Mesenchymal stem cell (in vitro differentiated cells and primary cell): Measurements from ENCODE around the gene AUTS2.

Experiments
- DNase-seq: peaks from one replicate; pipeline ENCODE4 v3.0.0-alpha.2; 2013
- H2AFZ ChIP-seq: one replicate; pipeline ENCODE4 v1.6.1; 2013; ENCODE audit warnings: low read depth, mild to moderate bottlenecking, control low read depth, inconsistent platforms, low read length, moderate library complexity
- H2AK5ac ChIP-seq: 2 replicates; pipeline ENCODE4 v1.6.1; 2013; ENCODE audit warnings: low read length, moderate library complexity, mild to moderate bottlenecking, inconsistent platforms; ENCODE audit not compliant: severe bottlenecking
- H2BK120ac ChIP-seq: one replicate; pipeline ENCODE4 v1.6.1; 2013; ENCODE audit warnings: low read depth, mild to moderate bottlenecking, inconsistent platforms, low read length, moderate library complexity
- H2BK12ac ChIP-seq, 2 experiments: one replicate each; pipeline ENCODE4 v1.6.1; 2013; ENCODE audit warnings: inconsistent platforms in 2 of 2, low read length in 2 of 2, mild to moderate bottlenecking in 2 of 2, moderate library complexity in 2 of 2, control low read depth in 1 of 2
- H2BK15ac ChIP-seq: one replicate; pipeline ENCODE4 v1.6.1; 2013; ENCODE audit warnings: mild to moderate bottlenecking, low read depth, inconsistent platforms; ENCODE audit not compliant: poor library complexity, severe bottlenecking
- H2BK5ac ChIP-seq: 2 replicates; pipeline ENCODE4 v1.6.1; 2013; ENCODE audit warnings: low read depth, mild to moderate bottlenecking, low read length, control low read depth, inconsistent platforms; ENCODE audit not compliant: poor library complexity, severe bottlenecking
- H3K14ac ChIP-seq, 2 experiments: one replicate each; pipeline ENCODE4 v1.6.1; 2013; ENCODE audit warnings: inconsistent platforms in 2 of 2, low read length in 2 of 2, control low read depth in 1 of 2, mild to moderate bottlenecking in 1 of 2, moderate library complexity in 1 of 2
- H3K18ac ChIP-seq, 2 experiments: one replicate each; pipeline ENCODE4 v1.6.1; 2013; ENCODE audit warnings: inconsistent platforms in 2 of 2, low read length in 2 of 2, control low read depth in 1 of 2, low read depth in 1 of 2, mild to moderate bottlenecking in 1 of 2
- H3K23ac ChIP-seq, 2 experiments: one replicate each; pipeline ENCODE4 v1.6.1; 2013; ENCODE audit warnings: inconsistent platforms in 2 of 2, low read length in 2 of 2, mild to moderate bottlenecking in 2 of 2, moderate library complexity in 2 of 2, control low read depth in 1 of 2
- H3K27ac ChIP-seq: 2 replicates; pipeline ENCODE4 v1.5.1; 2013; ENCODE audit warnings: mild to moderate bottlenecking, moderate library complexity, low read length, control low read depth, inconsistent platforms; ENCODE audit not compliant: poor library complexity, severe bottlenecking
- H3K27me3 ChIP-seq, 2 experiments: 2 replicates each; pipeline versions ENCODE4 v1.6.1 to v1.7.0; 2013; ENCODE audit warnings: low read length in 2 of 2, mild to moderate bottlenecking in 2 of 2, moderate library complexity in 2 of 2, control low read depth in 1 of 2, inconsistent platforms in 1 of 2; ENCODE audit not compliant: control insufficient read depth in 1 of 2, insufficient read depth in 1 of 2
- H3K36me3 ChIP-seq, 2 experiments: 2 replicates each; pipeline versions ENCODE4 v1.6.1 to v1.7.0; 2013; ENCODE audit warnings: low read length in 2 of 2, control low read depth in 1 of 2, inconsistent platforms in 1 of 2, low read depth in 1 of 2, mild to moderate bottlenecking in 1 of 2; ENCODE audit not compliant: insufficient read depth in 2 of 2, control insufficient read depth in 1 of 2
- H3K4ac ChIP-seq, 2 experiments: one replicate each; pipeline ENCODE4 v1.6.1; 2013; ENCODE audit warnings: inconsistent platforms in 2 of 2, low read length in 2 of 2, mild to moderate bottlenecking in 2 of 2, moderate library complexity in 2 of 2, control low read depth in 1 of 2, low read depth in 1 of 2
- H3K4me1 ChIP-seq: 2 replicates; pipeline ENCODE4 v1.6.1; 2013; ENCODE audit warnings: low read depth, low read length, control low read depth; ENCODE audit not compliant: control insufficient read depth, insufficient read depth
- H3K4me2 ChIP-seq: 2 replicates; pipeline ENCODE4 v1.6.1; 2013; ENCODE audit warnings: low read length, mild to moderate bottlenecking, inconsistent platforms; ENCODE audit not compliant: poor library complexity, severe bottlenecking
- H3K4me3 ChIP-seq, 2 experiments: 2 replicates each; pipeline versions ENCODE4 v1.5.1 to v1.7.0; 2013; ENCODE audit warnings: low read length in 2 of 2, mild to moderate bottlenecking in 2 of 2, control low read depth in 1 of 2, low read depth in 1 of 2; ENCODE audit not compliant: insufficient read depth in 1 of 2
- H3K79me1 ChIP-seq: replicated peaks from 2 replicates; pipeline ENCODE4 v1.6.1; 2013; ENCODE audit warnings: mild to moderate bottlenecking, control low read depth, low read length, inconsistent platforms; ENCODE audit not compliant: poor library complexity, severe bottlenecking
- H3K9ac ChIP-seq: 2 replicates; pipeline ENCODE4 v1.7.0; 2013; ENCODE audit warnings: mild to moderate bottlenecking, low read length, moderate library complexity
- H3K9me3 ChIP-seq: 2 replicates; pipeline ENCODE4 v1.7.0; 2013; ENCODE audit warnings: mild to moderate bottlenecking, low read length; ENCODE audit not compliant: control insufficient read depth
- H4K8ac ChIP-seq: one replicate; pipeline ENCODE4 v1.6.1; 2013; ENCODE audit warnings: inconsistent platforms, mild to moderate bottlenecking, low read length, moderate library complexity
- H4K91ac ChIP-seq: one replicate; pipeline ENCODE4 v1.6.1; 2013; ENCODE audit warnings: mild to moderate bottlenecking, low read length, inconsistent platforms
- WGBS: methylation state at CpG from one replicate; pipeline ENCODE4 v1.1.7; 2013; ENCODE audit warnings: mixed read lengths; 5-methylcytosine and 5-hydroxymethylcytosine counted together

AUTS2 gene

DNA sequence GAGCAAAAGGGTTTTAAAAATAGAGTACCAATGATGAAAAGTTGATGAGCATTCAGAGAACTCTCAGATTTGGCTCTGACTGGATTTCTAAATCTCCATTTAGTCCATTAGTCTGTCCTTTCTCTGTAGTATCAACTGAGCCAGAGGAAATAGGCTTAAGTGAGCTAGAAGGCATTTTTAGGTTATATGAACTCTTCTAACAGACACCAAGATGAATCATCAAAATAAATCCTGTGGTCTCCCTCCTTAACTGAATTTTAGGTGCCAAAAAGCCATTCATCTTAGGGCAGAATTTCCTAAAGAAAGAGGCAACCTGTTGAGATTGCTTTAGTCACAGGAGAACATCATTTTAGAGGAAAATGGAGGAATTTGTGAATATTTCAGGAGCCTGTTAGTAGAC is 305.1 kb downstream of the AUTS2 start:
- no peak overlapping the region for H3K9ac ChIP-seq
- no peak overlapping the region for H3K4me2 ChIP-seq
- H3K27me3 ChIP-seq, result no peaks in the 10 kb centered on the region
- H3K18ac ChIP-seq, result no peak overlapping the region
- no peak overlapping the region for H3K23ac ChIP-seq
- H3K14ac ChIP-seq, result no peak overlapping the region
- no peak overlapping the region for H3K4ac ChIP-seq
- H2BK15ac ChIP-seq, result no peak overlapping the region
- no peak overlapping the region for H2BK12ac ChIP-seq
- peaks cover 15% of the 10 kb centered on the region for H3K79me1 ChIP-seq
- no peak overlapping the region for H4K8ac ChIP-seq
- H3K36me3 ChIP-seq, result peaks cover 0 to 10% of the 10 kb centered on the region in 2 experiments
- H2AK5ac ChIP-seq, result no peak overlapping the region
- no peaks in the 10 kb centered on the region for H3K9me3 ChIP-seq
- no peak overlapping the region for H4K91ac ChIP-seq
- peaks cover 2% of the 10 kb centered on the region for H3K4me1 ChIP-seq
- H3K4me3 ChIP-seq, result no peak overlapping the region
- no peak for DNase-seq
- no peak overlapping the region for H2BK5ac ChIP-seq
- no peak overlapping the region for H2BK120ac ChIP-seq
- no peak overlapping the region for H3K27ac ChIP-seq
- H2AFZ ChIP-seq, result no peak overlapping the region

DNA sequence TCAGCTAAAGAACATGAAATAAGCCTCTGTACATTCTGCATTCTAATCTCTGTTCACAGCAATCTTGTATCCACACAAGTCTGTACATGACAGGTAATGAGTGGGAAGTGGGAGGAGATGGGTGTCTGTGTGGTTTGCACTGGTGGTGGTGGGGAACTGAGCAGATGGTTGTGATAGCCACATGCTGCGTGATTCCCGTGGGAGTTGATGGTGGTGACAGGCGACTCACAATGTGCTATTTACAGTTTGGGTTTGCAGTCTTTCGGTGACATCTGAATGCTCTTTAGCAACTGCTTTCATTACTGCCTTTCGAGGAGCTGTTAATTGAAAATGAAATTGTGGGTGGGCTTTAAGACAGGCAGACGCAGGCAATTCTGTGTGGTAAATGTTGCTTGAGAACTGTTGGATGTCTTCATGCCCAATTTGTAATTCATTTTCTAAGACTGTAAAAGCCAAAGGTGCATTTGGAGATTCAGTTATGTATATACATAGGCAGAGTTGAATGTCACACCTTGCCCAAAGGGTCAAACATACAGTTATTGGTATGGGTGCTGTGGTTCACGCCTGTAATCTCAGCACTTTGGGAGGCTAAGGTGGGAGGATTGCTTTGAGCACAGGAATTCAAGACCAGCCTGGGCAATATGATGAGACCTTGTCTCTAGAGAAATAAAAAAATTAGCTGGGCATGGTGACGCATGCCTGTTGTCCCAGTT is 308.2 kb downstream of the AUTS2 start:
- no peak overlapping the region for H3K4me2 ChIP-seq
- H2BK12ac ChIP-seq, result no peak overlapping the region
- H2AK5ac ChIP-seq, result no peak overlapping the region
- H3K4me1 ChIP-seq, result peaks cover 2% of the 10 kb centered on the region
- H3K27ac ChIP-seq, result no peak overlapping the region
- no peak overlapping the region for H2BK5ac ChIP-seq
- no peak overlapping the region for H3K4me3 ChIP-seq
- no peak overlapping the region for H4K8ac ChIP-seq
- no peak overlapping the region for H2BK120ac ChIP-seq
- peaks cover 17% of the 10 kb centered on the region for H3K79me1 ChIP-seq
- H3K36me3 ChIP-seq, result no peaks in the 10 kb centered on the region
- no peaks in the 10 kb centered on the region for H3K9me3 ChIP-seq
- peak overlapping the region in 1 of 2 experiments; percentile 55 for H3K14ac ChIP-seq
- no peak overlapping the region for H3K4ac ChIP-seq
- WGBS, result 86% methylated on average over 8 of the region's 8 CpGs
- H4K91ac ChIP-seq, result no peak overlapping the region
- H3K27me3 ChIP-seq, result no peaks in the 10 kb centered on the region
- no peak for DNase-seq
- no peak overlapping the region for H2BK15ac ChIP-seq
- H2AFZ ChIP-seq, result no peak overlapping the region
- H3K23ac ChIP-seq, result no peak overlapping the region
- H3K18ac ChIP-seq, result no peak overlapping the region
- no peak overlapping the region for H3K9ac ChIP-seq

DNA sequence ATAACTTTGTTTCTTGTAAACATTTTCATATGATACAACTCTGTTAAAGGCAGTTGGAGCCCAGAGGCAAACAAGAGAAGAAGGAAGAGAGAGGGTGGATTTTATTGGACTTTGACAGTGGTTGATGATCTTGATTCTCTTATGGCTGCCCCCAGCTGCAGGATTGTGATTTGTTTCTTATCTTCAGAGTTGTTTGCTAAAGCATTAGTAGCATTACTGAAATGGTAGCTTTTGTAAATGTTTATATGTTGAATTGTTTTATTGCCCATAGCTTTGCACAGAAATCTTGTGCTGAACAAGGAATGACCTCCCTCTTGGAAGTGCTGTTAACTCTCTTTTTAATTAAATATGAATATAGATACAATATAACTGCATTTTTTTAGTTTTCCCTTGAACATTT is 309.4 kb downstream of the AUTS2 start:
- Histone ChIP-seq H3K9ac (no peak overlapping the region), H2BK15ac (no peak overlapping the region), H3K4me2 (no peak overlapping the region), H3K27ac (no peak overlapping the region), H3K4me1 (peaks cover 3% of the 10 kb centered on the region), H3K9me3 (no peaks in the 10 kb centered on the region), H3K18ac (no peak overlapping the region), H4K8ac (no peak overlapping the region), H3K14ac (no peak overlapping the region), H3K23ac (no peak overlapping the region), H3K36me3 (no peaks in the 10 kb centered on the region), H2BK120ac (no peak overlapping the region), H2BK5ac (no peak overlapping the region), H4K91ac (no peak overlapping the region), H2AK5ac (no peak overlapping the region), H3K4me3 (no peak overlapping the region), H3K27me3 (no peaks in the 10 kb centered on the region), H2BK12ac (no peak overlapping the region), H3K79me1 (peaks cover 21% of the 10 kb centered on the region), H2AFZ (no peak overlapping the region), H3K4ac (no peak overlapping the region)
- DNase-seq, result no peak

DNA sequence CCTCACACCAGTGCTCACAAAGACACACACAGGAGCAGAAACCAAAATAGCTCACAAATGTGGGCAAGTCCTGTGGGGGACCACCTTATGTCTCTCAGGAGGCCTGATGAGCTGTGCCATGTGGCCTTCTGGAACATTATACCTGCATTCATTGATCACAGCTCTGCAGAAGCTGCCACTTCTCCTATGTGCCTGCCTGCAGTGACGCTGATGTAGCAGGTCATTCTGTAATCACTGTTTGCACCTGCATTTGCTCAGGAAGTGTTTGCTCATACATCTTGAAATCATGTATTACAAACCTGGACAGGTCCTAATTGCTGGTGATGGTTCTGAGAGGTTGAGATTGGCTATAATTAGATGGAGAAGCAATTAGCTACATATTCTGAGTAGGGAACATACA is 310.2 kb downstream of the AUTS2 start:
- Histone ChIP-seq H3K4ac (no peak overlapping the region), H3K4me1 (peaks cover 3% of the 10 kb centered on the region), H3K27ac (no peak overlapping the region), H3K23ac (no peak overlapping the region), H2AFZ (no peak overlapping the region), H3K79me1 (peaks cover 21% of the 10 kb centered on the region), H2BK15ac (no peak overlapping the region), H4K91ac (no peak overlapping the region), H2BK12ac (no peak overlapping the region), H3K36me3 (no peaks in the 10 kb centered on the region), H2BK5ac (no peak overlapping the region), H3K14ac (no peak overlapping the region), H2BK120ac (no peak overlapping the region), H3K4me3 (no peak overlapping the region), H3K18ac (no peak overlapping the region), H3K9me3 (no peaks in the 10 kb centered on the region), H2AK5ac (no peak overlapping the region), H3K4me2 (no peak overlapping the region), H3K27me3 (no peaks in the 10 kb centered on the region), H3K9ac (no peak overlapping the region), H4K8ac (no peak overlapping the region)
- no peak for DNase-seq
- 58% methylated on average over 1 of the region's 1 CpG for WGBS
